Measurements from ENCODE around the gene CMKLR1. TPM values are rescaled to one million over a fixed set of nuclear protein-coding genes. Genes with fewer than 3 reads are reported as not detected.

The CMKLR1 gene
- total RNA-seq, 1 experiment from 2014 or later, result not detected

Other genes starting within 250 kb of the CMKLR1 start
- not detected in 2 replicates for gene WSCD2, start 210.0 kb downstream of the CMKLR1 start, total RNA-seq (2014; rRNA removed; shearing (Covaris generic))
- gene FICD, start 176.0 kb upstream of the CMKLR1 start, total RNA-seq (2014; rRNA removed; shearing (Covaris generic)), result 9.1 and 9.6 TPM in 2 replicates
- gene SART3, start 221.9 kb upstream of the CMKLR1 start, total RNA-seq (2014; rRNA removed; shearing (Covaris generic)), result 91.8 and 98.9 TPM in 2 replicates
- gene ISCU, start 223.3 kb upstream of the CMKLR1 start, total RNA-seq (2014; rRNA removed; shearing (Covaris generic)), result 71.1 and 91.3 TPM in 2 replicates

Data from HT-29 (cell line).